Posterior cingulate gyrus (tissue), 11 donors: ENCODE measurements around the gene AMOTL2.

ENCODE experiments used
- DNase-seq, 10 donors: peaks; one replicate each; pipeline versions ENCODE4 v3.0.0 to v3.0.0-alpha.2; 2020 to 2021; ENCODE audit warnings: mixed read lengths in 3 of 10
- intact Hi-C: fragments of 100-400 bp; cut with DNase I; formaldehyde crosslinking; loops from one replicate; pipeline ENCODE4 v1.15.1; 2023

AMOTL2 gene

GRCh38 chr3:134338516-134339261 is 35.6 kb downstream of the AMOTL2 start:
- intact Hi-C loops: no loop called here
- peak in 2 of 10 donors; percentile 24 to 48 for DNase-seq

- DNase-seq: peak in 1 of 10 donors; percentile 42
- intact Hi-C loops: no loop called here
These were observed 36.1 kb downstream of the AMOTL2 start for GRCh38 chr3:134338201-134338512.

GRCh38 chr3:134337511-134338200 is 36.6 kb downstream of the AMOTL2 start:
- DNase-seq: peak in 2 of 10 donors; percentile 20 to 59
- intact Hi-C loops: no loop called here

GRCh38 chr3:134337071-134337482 is 37.2 kb downstream of the AMOTL2 start:
- DNase-seq: peak in 1 of 10 donors; percentile 60
- intact Hi-C loops: no loop called here

- intact Hi-C loops: no loop called here
- DNase-seq: peak in 1 of 10 donors; percentile 20
These were observed 37.7 kb downstream of the AMOTL2 start for GRCh38 chr3:134336587-134336986.

GRCh38 chr3:134334901-134335280 is 39.4 kb downstream of the AMOTL2 start:
- intact Hi-C loops: no loop called here
- DNase-seq: no peak

- DNase-seq: peak in 2 of 10 donors; percentile 77 to 79
- intact Hi-C loops: no loop called here
These were observed 39.9 kb downstream of the AMOTL2 start for GRCh38 chr3:134334231-134334900.

- DNase-seq: peak in 1 of 10 donors; percentile 32
- intact Hi-C loops: no loop called here
These were observed 40.6 kb downstream of the AMOTL2 start for GRCh38 chr3:134333522-134334181.

GRCh38 chr3:134332344-134332743 is 41.9 kb downstream of the AMOTL2 start:
- peak in 1 of 10 donors; percentile 31 for DNase-seq
- intact Hi-C loops: no loop called here

GRCh38 chr3:134331811-134332199 is 42.4 kb downstream of the AMOTL2 start:
- intact Hi-C loops: no loop called here
- DNase-seq: no peak

- DNase-seq: peak in 1 of 10 donors; percentile 46
- intact Hi-C loops: no loop called here
These were observed 43.1 kb downstream of the AMOTL2 start for GRCh38 chr3:134330883-134331810.

- intact Hi-C loops: no loop called here
- no peak for DNase-seq
These were observed 45.4 kb downstream of the AMOTL2 start for GRCh38 chr3:134328846-134329245.

GRCh38 chr3:134328147-134328591 is 46.1 kb downstream of the AMOTL2 start:
- peak in 1 of 10 donors; percentile 55 for DNase-seq
- intact Hi-C loops: no loop called here

- intact Hi-C loops: no loop called here
- no peak for DNase-seq
These were observed 46.7 kb downstream of the AMOTL2 start for GRCh38 chr3:134327594-134327975.

GRCh38 chr3:134326760-134327593 is 47.3 kb downstream of the AMOTL2 start:
- peak in 1 of 10 donors; percentile 52 for DNase-seq
- intact Hi-C loops: no loop called here

GRCh38 chr3:134326126-134326525 is 48.1 kb downstream of the AMOTL2 start:
- intact Hi-C loops: no loop called here
- peak in 1 of 10 donors; percentile 66 for DNase-seq

GRCh38 chr3:134325706-134326105 is 48.5 kb downstream of the AMOTL2 start:
- intact Hi-C loops: no loop called here
- DNase-seq: no peak

GRCh38 chr3:134325061-134325705 is 49.1 kb downstream of the AMOTL2 start:
- intact Hi-C loops: no loop called here
- no peak for DNase-seq
